Measurements from ENCODE around the gene ASGR1. TPM values are rescaled to one million over a fixed set of nuclear protein-coding genes. Genes with fewer than 3 reads are reported as not detected.

Gene ASGR1
- total and polyA plus RNA-seq, 9 donors: 0.20 to 3.3 (median 1.0) TPM

GRCh38 chr17:7133916-7134315 lies 45.3 kb downstream of the ASGR1 start:
- TF ChIP-seq EP300 (IDR thresholded peaks at IDR 0.05) (no peak), POLR2A (IDR thresholded peaks at IDR 0.05) (no peak), CTCF (IDR thresholded peaks at IDR 0.05) (no peak)
- no peak for DNase-seq
- Histone ChIP-seq H3K9me3 (no peaks in the 10 kb centered on the region), H3K27me3 (no peaks in the 10 kb centered on the region), H3K4me1 (ENCODE audit: insufficient read depth) (no peaks in the 10 kb centered on the region), H3K4me3 (no peak overlapping the region), H3K36me3 (no peaks in the 10 kb centered on the region), H3K27ac (no peak overlapping the region)
- intact Hi-C loops (cut with DNase I): loop anchor here in 2 of 4 donors (2.0 to 10.0 kb wide), 2 partner anchors 81 to 219 kb away; no protein-coding TSS in a partner anchor
- 64 to 77% (median 69%) methylated on average over 20 of the region's 20 CpGs for WGBS, 3 donors

GRCh38 chr17:7133424-7133823 lies 45.7 kb downstream of the ASGR1 start:
- no peaks in the 10 kb centered on the region for H3K27me3 ChIP-seq
- intact Hi-C loops (cut with DNase I): loop anchor here in 2 of 4 donors (10.0 kb wide), 1 partner anchor 219 kb away; no protein-coding TSS in a partner anchor

GRCh38 chr17:7132511-7133094 lies 46.6 kb downstream of the ASGR1 start:
- no peak overlapping the region for H3K27ac ChIP-seq
- no peak for DNase-seq
- TF ChIP-seq POLR2A (IDR thresholded peaks at IDR 0.05): no peak
- no peak for TF ChIP-seq CTCF (IDR thresholded peaks at IDR 0.05)
- WGBS, 3 donors: 26 to 28% (median 26%) methylated on average over 7 of the region's 7 CpGs
- no peaks in the 10 kb centered on the region for H3K36me3 ChIP-seq
- no peaks in the 10 kb centered on the region for H3K9me3 ChIP-seq
- intact Hi-C loops (cut with DNase I): loop anchor here in 2 of 4 donors (10.0 kb wide), 1 partner anchor 218 kb away; no protein-coding TSS in a partner anchor
- no peaks in the 10 kb centered on the region for H3K27me3 ChIP-seq
- H3K4me1 ChIP-seq (ENCODE audit: insufficient read depth): no peaks in the 10 kb centered on the region
- no peak overlapping the region for H3K4me3 ChIP-seq

More at GRCh38 chr17:7133424-7133823, 45.7 kb downstream of the ASGR1 start:
- no peaks in the 10 kb centered on the region for H3K36me3 ChIP-seq
- H3K4me3 ChIP-seq: no peak overlapping the region
- 46 to 56% (median 48%) methylated on average over 18 to 19 of the region's 19 CpGs for WGBS, 3 donors
- no peak overlapping the region for H3K27ac ChIP-seq
- no peaks in the 10 kb centered on the region for H3K9me3 ChIP-seq
- H3K4me1 ChIP-seq (ENCODE audit: insufficient read depth): no peaks in the 10 kb centered on the region
- TF ChIP-seq CTCF (IDR thresholded peaks at IDR 0.05) (no peak), POLR2A (IDR thresholded peaks at IDR 0.05) (no peak), EP300 (IDR thresholded peaks at IDR 0.05) (no peak)
- DNase-seq: no peak

- H3K4me1 ChIP-seq (ENCODE audit: insufficient read depth): no peaks in the 10 kb centered on the region
- H3K4me3 ChIP-seq: no peak overlapping the region
- H3K27ac ChIP-seq: no peak overlapping the region
- no peaks in the 10 kb centered on the region for H3K36me3 ChIP-seq
- DNase-seq: no peak
- no peak for TF ChIP-seq EP300 (IDR thresholded peaks at IDR 0.05)
- TF ChIP-seq POLR2A (IDR thresholded peaks at IDR 0.05): no peak
- no peak for TF ChIP-seq CTCF (IDR thresholded peaks at IDR 0.05)
- intact Hi-C loops (cut with DNase I): loop anchor here in 2 of 4 donors (2.0 to 10.0 kb wide), 2 partner anchors 83 to 217 kb away; no protein-coding TSS in a partner anchor
- H3K27me3 ChIP-seq: no peaks in the 10 kb centered on the region
- WGBS, 3 donors: 80 to 86% (median 83%) methylated on average over 5 of the region's 5 CpGs
- no peaks in the 10 kb centered on the region for H3K9me3 ChIP-seq
Measured at GRCh38 chr17:7131423-7131791, 47.8 kb downstream of the ASGR1 start.
